DMS114 treated with DMSO at 0.1 percent for 48 hours (cell line): ENCODE results near the gene TNNI3K.
A peak's percentile ranks its signal among the peaks of the same experiment; 100 is the strongest.

Experiments
- DNase-seq: peaks from one replicate; lab custom pipeline; 2025; ENCODE audit not compliant: unreplicated experiment; lab: John Stamatoyannopoulos, UW

Gene TNNI3K

DNA sequence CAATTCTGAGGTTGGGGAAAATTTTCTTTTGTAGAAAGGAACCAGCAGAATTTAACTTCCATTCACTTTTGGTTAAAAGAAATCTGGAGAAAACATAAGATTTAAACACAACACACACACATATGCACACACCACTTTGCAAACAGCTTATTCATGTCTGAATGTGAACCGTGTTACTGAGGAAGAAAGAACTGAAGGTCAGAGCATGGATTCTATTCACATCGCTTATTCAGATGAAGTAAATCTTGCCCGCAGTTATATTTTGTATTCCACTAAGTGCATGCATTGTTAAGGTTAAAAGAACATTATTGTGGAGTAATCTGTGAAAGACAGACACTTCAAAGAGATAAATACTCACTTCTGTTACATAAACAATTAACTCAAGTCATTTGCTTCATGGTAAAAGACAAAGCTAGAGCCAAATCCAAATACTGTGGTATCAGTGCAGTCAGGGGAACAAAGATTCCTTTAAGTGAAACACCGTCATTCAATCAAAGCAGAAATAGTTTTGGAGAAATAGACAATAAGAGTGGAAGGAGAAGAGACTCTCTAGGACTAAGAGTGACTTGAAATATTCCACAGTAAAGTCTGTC lies 195.3 kb downstream of the TNNI3K start:
- no peak for DNase-seq

GRCh38 chr1:74431531-74431930 lies 196.3 kb downstream of the TNNI3K start:
- no peak for DNase-seq

- no peak for DNase-seq
Measured at GRCh38 chr1:74432325-74432724, 197.1 kb downstream of the TNNI3K start.

- DNase-seq, result no peak
Measured at GRCh38 chr1:74434321-74434720, 199.1 kb downstream of the TNNI3K start.

DNA sequence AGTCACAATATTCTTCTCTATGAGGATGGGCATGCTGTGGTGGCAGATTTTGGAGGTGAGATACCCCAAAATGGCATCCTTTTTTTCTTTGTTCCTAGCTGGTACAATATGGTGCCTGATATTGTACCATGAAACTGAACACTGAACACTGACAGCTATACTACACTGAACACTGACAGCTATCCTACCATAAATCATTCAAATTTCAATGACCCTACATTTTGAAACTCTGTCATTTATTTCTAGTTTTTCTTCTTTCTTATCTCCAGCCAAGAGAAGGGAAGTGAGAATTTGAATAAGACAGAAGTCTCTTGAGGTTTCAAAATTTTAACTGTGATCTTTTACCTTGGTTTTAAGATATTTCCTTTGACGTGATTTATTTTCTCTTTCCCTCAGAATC lies 200.9 kb downstream of the TNNI3K start:
- DNase-seq, result no peak

GRCh38 chr1:74437035-74437434 lies 201.8 kb downstream of the TNNI3K start:
- no peak for DNase-seq

- DNase-seq, result no peak
Measured at GRCh38 chr1:74452035-74452434, 216.8 kb downstream of the TNNI3K start.

- no peak for DNase-seq
Measured at GRCh38 chr1:74453277-74453676, 218.1 kb downstream of the TNNI3K start.

DNA sequence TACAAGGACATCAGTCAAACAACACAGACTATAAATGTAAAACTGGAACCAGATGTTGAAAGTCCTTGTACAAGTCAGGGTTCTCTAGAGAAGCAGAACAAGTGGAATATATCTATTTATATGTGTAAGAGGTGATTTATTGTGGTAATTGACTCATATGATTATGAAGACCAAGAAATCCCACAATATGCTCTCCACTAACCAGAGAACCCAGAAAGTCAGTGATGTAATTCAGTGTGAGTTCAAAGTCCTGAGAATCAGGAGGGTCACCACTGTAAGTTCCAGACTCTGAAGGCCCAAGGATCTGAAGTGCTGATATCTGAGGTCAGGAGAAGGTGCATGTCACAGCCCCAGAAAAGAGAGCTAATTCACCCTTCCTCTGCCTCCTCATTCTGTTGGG lies 220.2 kb downstream of the TNNI3K start:
- DNase-seq, result no peak

DNA sequence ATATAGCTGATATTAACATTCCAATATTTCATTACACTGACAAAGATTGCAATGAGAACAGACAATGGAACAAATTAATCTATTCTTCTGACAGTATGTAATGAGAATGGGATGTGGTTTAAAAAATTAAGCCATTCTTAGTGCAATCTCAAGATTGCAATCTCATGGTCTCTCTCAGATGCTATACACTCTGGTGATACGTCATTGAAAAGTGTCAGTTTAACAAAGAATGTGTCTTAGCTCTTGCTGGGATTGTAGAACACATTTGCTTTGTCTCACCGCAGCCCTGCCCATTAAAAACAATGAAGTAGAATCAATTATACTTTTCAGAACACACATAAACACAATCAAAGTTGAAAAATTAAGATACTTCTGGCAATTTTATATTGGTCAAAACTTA lies 222.1 kb downstream of the TNNI3K start:
- DNase-seq, result no peak

DNA sequence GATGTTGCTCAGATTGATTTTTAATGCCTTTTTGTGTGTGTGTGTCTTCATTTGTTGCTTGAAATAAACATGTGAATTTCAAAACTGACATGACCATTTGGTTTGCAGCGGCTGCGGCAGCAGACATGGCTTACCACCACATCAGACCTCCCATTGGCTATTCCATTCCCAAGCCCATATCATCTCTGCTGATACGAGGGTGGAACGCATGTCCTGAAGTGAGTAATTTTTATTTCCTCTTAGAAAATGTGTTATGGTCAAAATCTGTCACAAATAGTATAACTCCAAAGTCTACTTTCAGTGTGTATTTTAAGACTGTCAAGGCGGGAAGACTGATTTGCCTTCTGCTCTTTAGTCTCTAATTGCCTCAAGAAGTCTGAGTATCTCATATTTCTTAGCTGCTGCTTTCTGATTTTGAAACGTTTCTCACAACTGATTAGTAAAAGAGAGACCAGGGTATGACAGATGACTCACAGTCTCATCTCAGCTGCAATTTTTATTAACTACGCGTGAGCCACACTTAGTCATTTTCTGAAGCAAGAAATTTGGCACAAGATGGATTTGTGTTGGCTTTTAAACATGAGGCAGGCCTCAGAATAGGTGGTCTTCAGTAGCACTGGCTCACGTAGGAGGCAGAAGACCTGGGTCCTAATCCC lies 228.3 kb downstream of the TNNI3K start:
- DNase-seq, result no peak

DNA sequence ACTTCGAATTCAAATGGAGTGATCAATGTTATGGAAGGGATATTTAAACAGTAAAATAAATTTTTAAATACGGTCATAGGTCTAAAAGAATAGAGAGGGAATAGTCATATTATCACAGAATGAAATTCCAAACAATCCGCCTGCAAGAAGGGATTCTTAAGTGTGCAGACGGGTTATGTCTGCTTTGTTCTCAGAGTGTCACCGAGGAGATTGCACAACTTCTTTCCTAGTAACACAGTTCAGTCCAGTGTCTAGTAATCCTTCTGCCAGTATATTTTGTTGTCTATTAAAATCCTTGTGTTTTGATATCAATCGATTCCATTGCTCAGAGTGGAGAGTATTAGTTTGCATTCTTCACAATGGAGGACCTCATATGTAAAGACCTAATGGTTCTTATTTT lies 228.8 kb downstream of the TNNI3K start:
- DNase-seq, result no peak

- DNase-seq, result no peak
Measured at GRCh38 chr1:74465193-74465681, 230.1 kb downstream of the TNNI3K start.

GRCh38 chr1:74467786-74468377 lies 232.7 kb downstream of the TNNI3K start:
- DNase-seq, result no peak

DNA sequence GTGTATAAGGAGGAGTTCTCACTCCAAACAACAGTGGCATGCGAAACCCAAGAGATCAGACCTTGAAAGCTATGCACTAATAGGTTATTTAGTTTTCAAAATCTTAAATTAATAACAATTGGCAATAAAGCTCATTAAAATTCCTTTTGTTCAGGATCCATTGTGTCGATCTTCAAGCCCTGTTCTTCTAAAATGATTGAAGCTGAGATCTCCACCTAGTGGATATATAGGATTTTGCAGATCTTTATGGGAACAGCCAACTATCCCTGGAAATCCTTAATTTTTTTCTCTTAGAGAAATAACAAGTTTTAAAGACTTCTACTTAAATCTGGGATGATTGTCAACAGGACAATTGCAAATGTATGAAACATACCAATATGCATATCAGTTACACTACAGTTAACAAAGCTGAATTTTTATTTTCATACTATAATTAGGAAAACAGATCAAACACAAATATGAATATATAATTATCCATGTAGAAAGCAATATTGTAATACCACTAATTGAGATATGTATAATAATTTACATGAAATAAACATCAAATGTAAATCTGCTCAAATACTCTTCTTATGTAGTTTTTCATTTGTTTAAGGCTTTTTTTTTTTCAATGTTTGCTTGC lies 233.9 kb downstream of the TNNI3K start:
- peak; percentile 56 for DNase-seq

DNA sequence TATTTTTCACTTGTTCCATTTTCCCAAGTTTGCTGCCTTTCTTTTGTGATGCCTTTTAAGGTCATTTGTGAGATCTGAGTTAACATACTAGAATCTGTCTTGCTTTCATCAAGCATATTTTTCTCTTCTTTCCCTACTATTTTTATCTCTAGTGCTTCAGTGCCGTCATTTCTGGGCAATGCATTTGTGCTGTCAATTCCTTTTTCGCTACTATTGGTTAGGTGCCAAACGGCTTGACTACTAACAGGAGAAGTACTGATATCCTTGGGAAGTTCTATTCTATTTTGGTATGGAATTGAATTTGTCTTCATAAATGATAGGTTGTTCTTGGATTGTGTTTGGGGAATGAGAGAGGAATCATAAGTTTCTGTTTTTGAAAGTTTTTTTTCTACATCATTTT lies 235.1 kb downstream of the TNNI3K start:
- DNase-seq, result no peak

DNA sequence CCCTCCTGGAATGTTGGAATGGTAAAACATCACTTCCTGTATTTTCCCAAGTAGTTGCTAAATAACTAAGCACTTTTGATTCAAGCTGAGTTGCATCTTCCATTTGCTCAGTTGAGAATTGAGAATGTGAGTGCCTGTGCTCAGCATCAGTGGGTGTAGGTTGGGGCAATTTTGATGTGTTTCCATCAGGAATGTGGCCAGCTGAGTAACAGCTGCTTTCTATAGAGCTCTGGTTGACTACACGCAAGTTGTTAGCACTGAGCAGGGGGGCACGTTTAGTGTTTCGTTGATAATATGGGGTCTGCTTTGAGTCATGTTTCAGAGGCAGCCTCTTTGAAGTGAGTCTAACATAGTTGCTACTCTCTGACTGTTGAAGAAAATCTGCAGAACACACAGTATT lies 235.7 kb downstream of the TNNI3K start:
- no peak for DNase-seq

GRCh38 chr1:74471470-74471869 lies 236.3 kb downstream of the TNNI3K start:
- DNase-seq, result no peak

- no peak for DNase-seq
Measured at GRCh38 chr1:74474585-74474984, 239.4 kb downstream of the TNNI3K start.

- no peak for DNase-seq
Measured at GRCh38 chr1:74478979-74479378, 243.8 kb downstream of the TNNI3K start.

GRCh38 chr1:74480068-74480467 lies 244.9 kb downstream of the TNNI3K start:
- no peak for DNase-seq

- DNase-seq, result no peak
Measured at GRCh38 chr1:74481607-74482006, 246.4 kb downstream of the TNNI3K start.
